HepG2 (cell line): Measurements from ENCODE around the gene GPS2. TPM values are rescaled to one million over a fixed set of nuclear protein-coding genes. Genes with fewer than 3 reads are reported as not detected.

Experiments used
- ATAC-seq: fragments of 200-7000 bp; cut with Tn5 transposase; 3 replicates; pipeline ENCODE4 v1.9.1; 2020; ENCODE audit warnings: mild to moderate bottlenecking, moderate library complexity
- BruUV-seq: library from RNA; stranded (reverse); fragments of 400-500 nt; replicated peaks from 2 replicates; lab custom pipeline; 2021; lab: Mats Ljungman, UMichigan
- CTCF ChIA-PET: fragments of 300-600 bp; formaldehyde crosslinking; extraction: SDS; loops from one replicate; lab custom pipeline; 2021; ENCODE audit warnings: low total read pairs, inconsistent platforms, low intra/inter-chr PET ratio; lab: Yijun Ruan, JAX
- POLR2A ChIA-PET: fragments of 350-600 bp; sonication (Branson Sonifier 250); formaldehyde crosslinking; loops from one replicate; lab custom pipeline; 2020; ENCODE audit warnings: antibody characterized with exemption, inconsistent platforms; lab: Yijun Ruan, JAX
- DNase-seq: peaks from one replicate; pipeline ENCODE4 v3.0.0-alpha.2; 2015; ENCODE audit warnings: low spot score
- FAIRE-seq: peaks from 3 replicates; lab custom pipeline; 2011; peaks lifted over from hg19 to GRCh38; lab: Jason Lieb, UNC
- H2AFZ ChIP-seq: one replicate; pipeline ENCODE4 v1.6.1; 2011; ENCODE audit warnings: low read length, inconsistent platforms
- H3K27ac ChIP-seq: fragments of 300-600 bp; 3 replicates; pipeline ENCODE4 v1.8.0; 2011; ENCODE audit warnings: mixed run types, mild to moderate bottlenecking, mixed read lengths, low read length, inconsistent platforms; ENCODE audit not compliant: insufficient read depth; ENCODE audit errors: extremely low read length
- H3K27me3 ChIP-seq, 2 experiments: fragments of 200-600 bp in 1 of 2; 2 replicates in 1 of 2; 3 replicates in 1 of 2; pipeline versions ENCODE4 v1.6.0 to v1.8.0; 2011; ENCODE audit warnings: low read length in 2 of 2, mild to moderate bottlenecking in 2 of 2, moderate library complexity in 2 of 2, inconsistent platforms in 1 of 2; ENCODE audit not compliant: insufficient read depth in 2 of 2, control insufficient read depth in 1 of 2
- H3K36me3 ChIP-seq, 2 experiments: fragments of 200-600 bp in 1 of 2; replicated peaks in 1 of 2; 2 replicates in 1 of 2; 3 replicates in 1 of 2; pipeline versions ENCODE4 v1.5.1 to v1.8.0; 2011; ENCODE audit warnings: low read length in 2 of 2, inconsistent platforms in 1 of 2; ENCODE audit not compliant: insufficient read depth in 2 of 2, control insufficient read depth in 1 of 2
- H3K4me1 ChIP-seq: 2 replicates; pipeline ENCODE4 v1.5.1; 2012; ENCODE audit warnings: low read length, inconsistent platforms; ENCODE audit not compliant: insufficient read depth
- H3K4me2 ChIP-seq: 2 replicates; pipeline ENCODE4 v1.6.0; 2011; ENCODE audit warnings: low read depth, low read length, inconsistent platforms
- H3K4me3 ChIP-seq, 3 experiments: fragments of 200-600 bp in 1 of 3; sonication (generic), shearing (Covaris generic) in 1 of 3; replicated peaks in 1 of 3; 2 replicates each; pipeline ENCODE4 v1.5.1; 2011 to 2016; ENCODE audit warnings: low read length in 3 of 3, inconsistent platforms in 2 of 3, low read depth in 2 of 3, mild to moderate bottlenecking in 2 of 3, control low read depth in 1 of 3, mixed read lengths in 1 of 3; ENCODE audit not compliant: insufficient read depth in 1 of 3
- H3K79me2 ChIP-seq: one replicate; pipeline ENCODE4 v1.6.1; 2011; ENCODE audit warnings: low read length, inconsistent platforms; ENCODE audit not compliant: insufficient read depth
- H3K9ac ChIP-seq: 2 replicates; pipeline ENCODE4 v1.6.0; 2011; ENCODE audit warnings: mild to moderate bottlenecking, low read depth, low read length, inconsistent platforms; ENCODE audit not compliant: insufficient read depth
- H3K9me3 ChIP-seq: 2 replicates; pipeline ENCODE4 v1.5.1; 2012; ENCODE audit warnings: mild to moderate bottlenecking, low read length
- H4K20me1 ChIP-seq: 2 replicates; pipeline ENCODE4 v1.6.0; 2011; ENCODE audit warnings: inconsistent platforms, mild to moderate bottlenecking, low read length, moderate library complexity; ENCODE audit not compliant: insufficient read depth
- BCL6 ChIP-seq: IDR thresholded peaks from 2 replicates; pipeline ENCODE4 v1.6.1; 2016; ENCODE audit warnings: missing genetic modification reagents, missing compliant biosample characterization
- RAD51 ChIP-seq: fragments of 450-650 bp; IDR thresholded peaks from 2 replicates; pipeline ENCODE4 v1.6.1; 2016; ENCODE audit warnings: borderline replicate concordance
- SNAPC4 ChIP-seq: sonication (generic); formaldehyde crosslinking; IDR thresholded peaks from 2 replicates; pipeline ENCODE4 v1.4.0; 2020; ENCODE audit warnings: mild to moderate bottlenecking, missing genetic modification reagents
- ZMYM3 ChIP-seq: sonication (generic); formaldehyde crosslinking; IDR thresholded peaks from 2 replicates; pipeline ENCODE4 v1.5.1; 2020; ENCODE audit warnings: mild to moderate bottlenecking, missing genetic modification reagents
- ZNF543 ChIP-seq: sonication (generic); formaldehyde crosslinking; IDR thresholded peaks from 2 replicates; pipeline ENCODE4 v1.4.0; 2020; ENCODE audit warnings: mild to moderate bottlenecking, missing genetic modification reagents
- WGBS: methylation state at CpG from one replicate; pipeline ENCODE4 v1.1.6; 2017; ENCODE audit warnings: low lambda C conversion rate; 5-methylcytosine and 5-hydroxymethylcytosine counted together
- in situ Hi-C: cut with HindIII; loops from 2 replicates; pipeline ENCODE4 v1.10.0; 2017; ENCODE audit warnings: low pct_unique_long_range_greater_than_20kb; ENCODE audit not compliant: extremely low pct_ligation_motif_present
- intact Hi-C: fragments of 100-400 bp; cut with micrococcal nuclease; formaldehyde crosslinking; loops from one replicate; pipeline ENCODE4 v1.10.0; 2022; ENCODE audit not compliant: unreplicated experiment
- polyA plus RNA-seq, 8 experiments: library from polyadenylated mRNA; depleted of rRNA in 3 of 8; stranded (reverse) in 7 of 8; unstranded in 1 of 8; fragments of >200 nt; fragmentation: Illumina TruSeq in 4 of 8; extraction: Trizol in 4 of 8; gene quantifications; 2 replicates each; pipeline versions ENCODE4 v1.2.1 to v1.2.3, GENCODE V29; 2011 to 2016; ENCODE audit warnings: low read depth in 4 of 8, missing spikeins in 1 of 8, mixed read lengths in 1 of 8; ENCODE audit not compliant: insufficient read depth in 1 of 8
- total RNA-seq, 5 experiments: library from RNA; depleted of rRNA; stranded (reverse); fragments of >200 nt; fragmentation: Illumina TruSeq; extraction: Trizol; gene quantifications; 2 replicates each; pipeline ENCODE4 v1.2.3, GENCODE V29; 2016; ENCODE audit warnings: low read depth in 1 of 5
- TF ChIP-seq, protein P1 (sequence below): sonication (generic); formaldehyde crosslinking; IDR thresholded peaks from 2 replicates; pipeline ENCODE4 v1.8.1; 2022; ENCODE audit warnings: low read depth, mild to moderate bottlenecking, missing genetic modification reagents
- TF ChIP-seq, protein P2 (sequence below): sonication (generic); formaldehyde crosslinking; IDR thresholded peaks from 2 replicates; pipeline ENCODE4 v1.4.0; 2020; ENCODE audit warnings: missing genetic modification reagents
- TF ChIP-seq, protein P3 (sequence below): IDR thresholded peaks from 2 replicates; pipeline ENCODE4 v1.6.1; 2016; ENCODE audit warnings: mild to moderate bottlenecking, missing biosample characterization, missing genetic modification reagents
- TF ChIP-seq, protein P4 (sequence below): sonication (generic); formaldehyde crosslinking; conservative IDR thresholded peaks from 2 replicates; pipeline ENCODE4 v1.8.1; 2023; ENCODE audit warnings: missing genetic modification reagents

The GPS2 gene
- total and polyA plus RNA-seq, 2 of the 13 experiments (the other 11 are each of a cell fraction or from before 2014, with no cell fraction given): 58.0 to 59.4 TPM

GRCh38 chr17:7352910-7353635 lies 37.9 kb upstream of the GPS2 start (continued):
- TF ChIP-seq, protein P1, sequence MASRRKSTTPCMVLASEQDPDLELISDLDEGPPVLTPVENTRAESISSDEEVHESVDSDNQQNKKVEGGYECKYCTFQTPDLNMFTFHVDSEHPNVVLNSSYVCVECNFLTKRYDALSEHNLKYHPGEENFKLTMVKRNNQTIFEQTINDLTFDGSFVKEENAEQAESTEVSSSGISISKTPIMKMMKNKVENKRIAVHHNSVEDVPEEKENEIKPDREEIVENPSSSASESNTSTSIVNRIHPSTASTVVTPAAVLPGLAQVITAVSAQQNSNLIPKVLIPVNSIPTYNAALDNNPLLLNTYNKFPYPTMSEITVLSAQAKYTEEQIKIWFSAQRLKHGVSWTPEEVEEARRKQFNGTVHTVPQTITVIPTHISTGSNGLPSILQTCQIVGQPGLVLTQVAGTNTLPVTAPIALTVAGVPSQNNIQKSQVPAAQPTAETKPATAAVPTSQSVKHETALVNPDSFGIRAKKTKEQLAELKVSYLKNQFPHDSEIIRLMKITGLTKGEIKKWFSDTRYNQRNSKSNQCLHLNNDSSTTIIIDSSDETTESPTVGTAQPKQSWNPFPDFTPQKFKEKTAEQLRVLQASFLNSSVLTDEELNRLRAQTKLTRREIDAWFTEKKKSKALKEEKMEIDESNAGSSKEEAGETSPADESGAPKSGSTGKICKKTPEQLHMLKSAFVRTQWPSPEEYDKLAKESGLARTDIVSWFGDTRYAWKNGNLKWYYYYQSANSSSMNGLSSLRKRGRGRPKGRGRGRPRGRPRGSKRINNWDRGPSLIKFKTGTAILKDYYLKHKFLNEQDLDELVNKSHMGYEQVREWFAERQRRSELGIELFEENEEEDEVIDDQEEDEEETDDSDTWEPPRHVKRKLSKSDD (CRISPR knock-in tag): no peak
- no peak for TF ChIP-seq RAD51

DNA sequence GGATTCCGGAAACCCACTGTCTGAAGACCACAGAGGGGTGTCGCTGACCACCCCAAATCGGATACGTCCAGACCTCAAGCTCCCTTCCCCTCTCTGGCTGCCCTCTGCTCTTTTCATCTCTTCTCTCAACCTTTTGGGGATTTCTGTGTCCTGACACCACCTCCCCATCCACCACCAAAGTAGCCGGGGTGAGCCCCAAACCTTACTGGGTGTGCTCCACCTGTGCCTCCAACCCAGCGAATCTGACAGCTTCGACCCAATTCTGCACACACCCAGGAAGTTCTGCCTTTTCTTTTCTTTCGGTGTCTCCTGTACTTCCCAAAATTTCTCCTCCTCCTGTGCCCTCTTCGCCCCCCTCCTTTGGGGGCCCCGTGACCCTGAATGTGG lies 37.3 kb upstream of the GPS2 start:
- DNase-seq (no peak), FAIRE-seq (no peak), ATAC-seq (no peak)
- peak overlapping the region; percentile 95 for H3K27ac ChIP-seq
- no peaks in the 10 kb centered on the region for H3K9me3 ChIP-seq
- H3K4me2 ChIP-seq: peak overlapping the region; percentile 90
- CTCF ChIA-PET: no interaction called here
- in situ Hi-C loops: no loop called here
- peak overlapping the region; percentile 95 for H3K9ac ChIP-seq
- POLR2A ChIA-PET: interaction anchor here (1.6 to 7.0 kb wide), 2 partner anchors 23 to 51 kb away, joined by 4 to 44 read pairs; partner anchors contain the start of genes NEURL4 and TMEM256
- BruUV-seq: TSS peak; percentile 56
- H3K27me3 ChIP-seq: peaks cover 0 to 5% of the 10 kb centered on the region in 2 experiments; a peak in 2 of 5 replicates
- H3K36me3 ChIP-seq: no peaks in the 10 kb centered on the region
- intact Hi-C loops: loop anchor here (5.0 to 10.0 kb wide), 2 partner anchors 212 to 305 kb away; partner anchors contain the start of gene SENP3
- no peaks in the 10 kb centered on the region for H3K79me2 ChIP-seq
- H3K4me3 ChIP-seq: peak overlapping the region; percentile 64 to 88 (median 87)
- H3K4me1 ChIP-seq: peaks cover 51% of the 10 kb centered on the region
- H2AFZ ChIP-seq: no peak overlapping the region
- 19% methylated on average over 10 of the region's 10 CpGs for whole genome bisulfite sequencing
- peaks cover 13% of the 10 kb centered on the region; the same call in 1 of the 2 replicates for H4K20me1 ChIP-seq
- TF ChIP-seq, protein P2, sequence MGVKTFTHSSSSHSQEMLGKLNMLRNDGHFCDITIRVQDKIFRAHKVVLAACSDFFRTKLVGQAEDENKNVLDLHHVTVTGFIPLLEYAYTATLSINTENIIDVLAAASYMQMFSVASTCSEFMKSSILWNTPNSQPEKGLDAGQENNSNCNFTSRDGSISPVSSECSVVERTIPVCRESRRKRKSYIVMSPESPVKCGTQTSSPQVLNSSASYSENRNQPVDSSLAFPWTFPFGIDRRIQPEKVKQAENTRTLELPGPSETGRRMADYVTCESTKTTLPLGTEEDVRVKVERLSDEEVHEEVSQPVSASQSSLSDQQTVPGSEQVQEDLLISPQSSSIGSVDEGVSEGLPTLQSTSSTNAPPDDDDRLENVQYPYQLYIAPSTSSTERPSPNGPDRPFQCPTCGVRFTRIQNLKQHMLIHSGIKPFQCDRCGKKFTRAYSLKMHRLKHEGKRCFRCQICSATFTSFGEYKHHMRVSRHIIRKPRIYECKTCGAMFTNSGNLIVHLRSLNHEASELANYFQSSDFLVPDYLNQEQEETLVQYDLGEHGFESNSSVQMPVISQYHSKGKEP: no peak
- TF ChIP-seq ZNF543 (CRISPR knock-in tag): no peak
- no peak for TF ChIP-seq BCL6 (CRISPR knock-in tag)
- TF ChIP-seq, protein P3, sequence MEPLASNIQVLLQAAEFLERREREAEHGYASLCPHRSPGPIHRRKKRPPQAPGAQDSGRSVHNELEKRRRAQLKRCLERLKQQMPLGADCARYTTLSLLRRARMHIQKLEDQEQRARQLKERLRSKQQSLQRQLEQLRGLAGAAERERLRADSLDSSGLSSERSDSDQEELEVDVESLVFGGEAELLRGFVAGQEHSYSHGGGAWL (CRISPR knock-in tag): no peak
- TF ChIP-seq, protein P4, sequence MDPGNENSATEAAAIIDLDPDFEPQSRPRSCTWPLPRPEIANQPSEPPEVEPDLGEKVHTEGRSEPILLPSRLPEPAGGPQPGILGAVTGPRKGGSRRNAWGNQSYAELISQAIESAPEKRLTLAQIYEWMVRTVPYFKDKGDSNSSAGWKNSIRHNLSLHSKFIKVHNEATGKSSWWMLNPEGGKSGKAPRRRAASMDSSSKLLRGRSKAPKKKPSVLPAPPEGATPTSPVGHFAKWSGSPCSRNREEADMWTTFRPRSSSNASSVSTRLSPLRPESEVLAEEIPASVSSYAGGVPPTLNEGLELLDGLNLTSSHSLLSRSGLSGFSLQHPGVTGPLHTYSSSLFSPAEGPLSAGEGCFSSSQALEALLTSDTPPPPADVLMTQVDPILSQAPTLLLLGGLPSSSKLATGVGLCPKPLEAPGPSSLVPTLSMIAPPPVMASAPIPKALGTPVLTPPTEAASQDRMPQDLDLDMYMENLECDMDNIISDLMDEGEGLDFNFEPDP (CRISPR knock-in tag): 0 out of 2 replicates have a peak, but pooled peaks have one; percentile 15
- TF ChIP-seq SNAPC4 (CRISPR knock-in tag): no peak
- TF ChIP-seq ZMYM3 (CRISPR knock-in tag): no peak
